HG03097 (cell line): Measurements from ENCODE around the gene LIX1L.
"Not testable (repeated sequence)": the region's sequence is repeated elsewhere in the genome, so short reads cannot be mapped to it uniquely, and the experiment has no call there.

Experiments
- ATAC-seq: cut with Tn5 transposase; IDR thresholded peaks from one replicate; pipeline ENCODE4 v1.9.1; 2021; ENCODE audit not compliant: unreplicated experiment, low FRiP score

LIX1L gene

GRCh38 chr1:145942871-145943270 is 14.9 kb downstream of the LIX1L start:
- no peak for ATAC-seq

- no peak for ATAC-seq
These were observed 15.4 kb downstream of the LIX1L start for GRCh38 chr1:145942405-145942804.

- no peak for ATAC-seq
These were observed 20.4 kb downstream of the LIX1L start for GRCh38 chr1:145937436-145937835.

GRCh38 chr1:145936247-145936646 is 21.6 kb downstream of the LIX1L start:
- no peak for ATAC-seq

- no peak for ATAC-seq
These were observed 22.1 kb downstream of the LIX1L start for GRCh38 chr1:145935708-145936107.

GRCh38 chr1:145932522-145933009 is 25.3 kb downstream of the LIX1L start:
- not testable (repeated sequence) for ATAC-seq

- ATAC-seq, result no peak
These were observed 29.7 kb downstream of the LIX1L start for GRCh38 chr1:145927916-145928643.

- ATAC-seq, result peak; percentile 97
These were observed 30.5 kb downstream of the LIX1L start, which contains the start of gene RBM8A for GRCh38 chr1:145927063-145927886. Gene RBM8A, minus strand, starts transcription at chr1:145927484. Its CDS starts 58 bp downstream, at chr1:145927426.

GRCh38 chr1:145926686-145927062 is 31.1 kb downstream of the LIX1L start:
- no peak for ATAC-seq

- no peak for ATAC-seq
These were observed 35.6 kb downstream of the LIX1L start for GRCh38 chr1:145922266-145922665.

GRCh38 chr1:145920297-145920696 is 37.5 kb downstream of the LIX1L start:
- ATAC-seq, result not testable (repeated sequence)

GRCh38 chr1:145918992-145919939 is 38.6 kb downstream of the LIX1L start:
- peak; percentile 18 for ATAC-seq

- peak; percentile 74 for ATAC-seq
These were observed 39.4 kb downstream of the LIX1L start, which contains the start of gene PEX11B for GRCh38 chr1:145918144-145918991. Gene PEX11B, minus strand, starts transcription at chr1:145918717. Its CDS starts 29 bp downstream, at chr1:145918688.

- ATAC-seq, result no peak
These were observed 40.2 kb downstream of the LIX1L start for GRCh38 chr1:145917595-145917994.

GRCh38 chr1:145916745-145917144 is 41.1 kb downstream of the LIX1L start:
- no peak for ATAC-seq

GRCh38 chr1:145912128-145912641 is 45.6 kb downstream of the LIX1L start:
- ATAC-seq, result no peak

- no peak for ATAC-seq
These were observed 49.2 kb downstream of the LIX1L start for GRCh38 chr1:145908653-145909052.

GRCh38 chr1:145906954-145907753 is 50.7 kb downstream of the LIX1L start:
- no peak for ATAC-seq
